HEK293 (cell line): ENCODE data around the gene ASCC1.

Experiments
- BCL11A ChIP-seq: fragments of 450-650 bp; formaldehyde crosslinking; IDR thresholded peaks from 2 replicates; pipeline ENCODE4 v1.5.1; 2016; ENCODE audit warnings: low read depth, missing biosample characterization, missing genetic modification characterization
- CTCF ChIP-seq: fragments of 450-650 bp; formaldehyde crosslinking; IDR thresholded peaks from 2 replicates; pipeline ENCODE4 v1.5.1; 2016; ENCODE audit warnings: missing biosample characterization, missing genetic modification characterization
- KLF16 ChIP-seq: fragments of 450-650 bp; formaldehyde crosslinking; IDR thresholded peaks from 2 replicates; pipeline ENCODE4 v1.5.1; 2017; ENCODE audit warnings: missing biosample characterization, missing genetic modification characterization
- REPIN1 ChIP-seq: fragments of 450-650 bp; formaldehyde crosslinking; IDR thresholded peaks from 2 replicates; pipeline ENCODE4 v1.5.1; 2017; ENCODE audit warnings: missing biosample characterization, missing genetic modification characterization, low read depth
- SP2 ChIP-seq: fragments of 450-650 bp; formaldehyde crosslinking; IDR thresholded peaks from 2 replicates; pipeline ENCODE4 v1.5.1; 2016; ENCODE audit warnings: missing biosample characterization, missing genetic modification characterization
- ZBTB1 ChIP-seq: fragments of 450-650 bp; formaldehyde crosslinking; IDR thresholded peaks from 2 replicates; pipeline ENCODE4 v1.5.1; 2016; ENCODE audit warnings: missing biosample characterization, missing genetic modification characterization
- ZNF174 ChIP-seq: fragments of 450-650 bp; formaldehyde crosslinking; IDR thresholded peaks from 2 replicates; pipeline ENCODE4 v1.5.0; 2017; ENCODE audit warnings: missing biosample characterization, mild to moderate bottlenecking, missing genetic modification characterization
- ZNF311 ChIP-seq: fragments of 450-650 bp; formaldehyde crosslinking; IDR thresholded peaks from 2 replicates; pipeline ENCODE4 v1.5.1; 2017; ENCODE audit warnings: missing biosample characterization, missing genetic modification characterization, borderline replicate concordance
- ZNF335 ChIP-seq: fragments of 450-650 bp; formaldehyde crosslinking; conservative IDR thresholded peaks from 2 replicates; pipeline ENCODE4 v1.5.1; 2016; ENCODE audit warnings: missing biosample characterization, missing genetic modification characterization
- ZNF416 ChIP-seq: fragments of 450-650 bp; formaldehyde crosslinking; IDR thresholded peaks from 2 replicates; pipeline ENCODE4 v1.5.1; 2016; ENCODE audit warnings: missing biosample characterization, missing genetic modification characterization
- ZNF510 ChIP-seq: fragments of 450-650 bp; formaldehyde crosslinking; IDR thresholded peaks from 2 replicates; pipeline ENCODE4 v1.5.1; 2018; ENCODE audit warnings: mild to moderate bottlenecking, missing genetic modification characterization, missing biosample characterization; ENCODE audit not compliant: insufficient replicate concordance
- TF ChIP-seq, protein P1 (sequence below): fragments of 450-650 bp; formaldehyde crosslinking; IDR thresholded peaks from 2 replicates; pipeline ENCODE4 v1.5.1; 2016; ENCODE audit warnings: missing biosample characterization, missing genetic modification characterization, low read depth
- TF ChIP-seq, protein P2 (sequence below): fragments of 450-650 bp; formaldehyde crosslinking; IDR thresholded peaks from 2 replicates; pipeline ENCODE4 v1.5.1; 2017; ENCODE audit warnings: missing biosample characterization, missing genetic modification characterization
- TF ChIP-seq, protein P3 (sequence below): fragments of 450-650 bp; formaldehyde crosslinking; IDR thresholded peaks from 2 replicates; pipeline ENCODE4 v1.5.1; 2016; ENCODE audit warnings: missing biosample characterization, missing genetic modification characterization

GRCh38 chr10:72171175-72171630 lies 44.9 kb downstream of the ASCC1 start:
- no peak for TF ChIP-seq CTCF (tag by site-specific recombination)
- no peak for TF ChIP-seq ZNF510 (tag by site-specific recombination)
- TF ChIP-seq ZBTB1 (tag by site-specific recombination) = no peak
- TF ChIP-seq ZNF174 = no peak
- TF ChIP-seq, protein P1, sequence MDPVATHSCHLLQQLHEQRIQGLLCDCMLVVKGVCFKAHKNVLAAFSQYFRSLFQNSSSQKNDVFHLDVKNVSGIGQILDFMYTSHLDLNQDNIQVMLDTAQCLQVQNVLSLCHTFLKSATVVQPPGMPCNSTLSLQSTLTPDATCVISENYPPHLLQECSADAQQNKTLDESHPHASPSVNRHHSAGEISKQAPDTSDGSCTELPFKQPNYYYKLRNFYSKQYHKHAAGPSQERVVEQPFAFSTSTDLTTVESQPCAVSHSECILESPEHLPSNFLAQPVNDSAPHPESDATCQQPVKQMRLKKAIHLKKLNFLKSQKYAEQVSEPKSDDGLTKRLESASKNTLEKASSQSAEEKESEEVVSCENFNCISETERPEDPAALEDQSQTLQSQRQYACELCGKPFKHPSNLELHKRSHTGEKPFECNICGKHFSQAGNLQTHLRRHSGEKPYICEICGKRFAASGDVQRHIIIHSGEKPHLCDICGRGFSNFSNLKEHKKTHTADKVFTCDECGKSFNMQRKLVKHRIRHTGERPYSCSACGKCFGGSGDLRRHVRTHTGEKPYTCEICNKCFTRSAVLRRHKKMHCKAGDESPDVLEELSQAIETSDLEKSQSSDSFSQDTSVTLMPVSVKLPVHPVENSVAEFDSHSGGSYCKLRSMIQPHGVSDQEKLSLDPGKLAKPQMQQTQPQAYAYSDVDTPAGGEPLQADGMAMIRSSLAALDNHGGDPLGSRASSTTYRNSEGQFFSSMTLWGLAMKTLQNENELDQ (tag by site-specific recombination) = no peak
- TF ChIP-seq, protein P2, sequence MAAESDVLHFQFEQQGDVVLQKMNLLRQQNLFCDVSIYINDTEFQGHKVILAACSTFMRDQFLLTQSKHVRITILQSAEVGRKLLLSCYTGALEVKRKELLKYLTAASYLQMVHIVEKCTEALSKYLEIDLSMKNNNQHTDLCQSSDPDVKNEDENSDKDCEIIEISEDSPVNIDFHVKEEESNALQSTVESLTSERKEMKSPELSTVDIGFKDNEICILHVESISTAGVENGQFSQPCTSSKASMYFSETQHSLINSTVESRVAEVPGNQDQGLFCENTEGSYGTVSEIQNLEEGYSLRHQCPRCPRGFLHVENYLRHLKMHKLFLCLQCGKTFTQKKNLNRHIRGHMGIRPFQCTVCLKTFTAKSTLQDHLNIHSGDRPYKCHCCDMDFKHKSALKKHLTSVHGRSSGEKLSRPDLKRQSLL (tag by site-specific recombination) = no peak
- TF ChIP-seq BCL11A = no peak
- TF ChIP-seq, protein P3, sequence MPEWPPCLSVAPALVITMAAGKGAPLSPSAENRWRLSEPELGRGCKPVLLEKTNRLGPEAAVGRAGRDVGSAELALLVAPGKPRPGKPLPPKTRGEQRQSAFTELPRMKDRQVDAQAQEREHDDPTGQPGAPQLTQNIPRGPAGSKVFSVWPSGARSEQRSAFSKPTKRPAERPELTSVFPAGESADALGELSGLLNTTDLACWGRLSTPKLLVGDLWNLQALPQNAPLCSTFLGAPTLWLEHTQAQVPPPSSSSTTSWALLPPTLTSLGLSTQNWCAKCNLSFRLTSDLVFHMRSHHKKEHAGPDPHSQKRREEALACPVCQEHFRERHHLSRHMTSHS (tag by site-specific recombination) = no peak
- TF ChIP-seq ZNF311 = no peak
- no peak for TF ChIP-seq SP2
- TF ChIP-seq REPIN1 (tag by site-specific recombination) = no peak
- no peak for TF ChIP-seq ZNF335
- no peak for TF ChIP-seq KLF16 (tag by site-specific recombination)
- no peak for TF ChIP-seq ZNF416 (tag by site-specific recombination)
